ENCODE results near the gene ATG5. TPM values are rescaled to one million over a fixed set of nuclear protein-coding genes. Genes with fewer than 3 reads are reported as not detected.

ATG5 gene
- total RNA-seq, 1 donor from 2014 or later: 39.3 TPM

- Histone ChIP-seq H3K9me3 (ENCODE audit: insufficient read depth, low read depth, low read length) (no peaks in the 10 kb centered on the region), H3K36me3 (ENCODE audit: insufficient read depth, low read length) (peaks cover 12% of the 10 kb centered on the region), H2AFZ (ENCODE audit: low read depth, low read length) (no peak overlapping the region), H4K20me1 (ENCODE audit: insufficient read depth, low read length) (peaks cover 41% of the 10 kb centered on the region), H3K27ac (ENCODE audit: low read depth, low read length) (no peak overlapping the region), H3K4me1 (ENCODE audit: insufficient read depth, low read length) (no peaks in the 10 kb centered on the region), H3K79me2 (ENCODE audit: insufficient read depth, low read length) (peaks cover 84% of the 10 kb centered on the region), H3K9ac (ENCODE audit: low read length) (no peak overlapping the region), H3K27me3 (ENCODE audit: insufficient read depth, low read length) (no peaks in the 10 kb centered on the region), H3K4me3 (ENCODE audit: insufficient read depth, low read depth, low read length) (no peak overlapping the region), H3K4me2 (ENCODE audit: low read length) (no peak overlapping the region)
- no peak overlapping the region for H3K27ac Mint-ChIP-seq (ENCODE audit: unreplicated experiment)
- H3K27me3 Mint-ChIP-seq (ENCODE audit: low read depth, unreplicated experiment): no peaks in the 10 kb centered on the region
- no peaks in the 10 kb centered on the region for H3K9me3 Mint-ChIP-seq (ENCODE audit: unreplicated experiment)
- FAIRE-seq (no peak), DNase-seq (ENCODE audit: low read depth) (no peak)
- no peaks in the 10 kb centered on the region for H3K36me3 Mint-ChIP-seq (ENCODE audit: low read depth, unreplicated experiment)
- TF ChIP-seq EZH2 (IDR thresholded peaks at IDR 0.05; ENCODE audit: insufficient read depth, low read length) (no peak), CTCF (IDR thresholded peaks at IDR 0.05; ENCODE audit: insufficient read depth, low read depth, low read length) (no peak)
- H3K4me3 Mint-ChIP-seq (ENCODE audit: unreplicated experiment): no peak overlapping the region
- peaks cover 19% of the 10 kb centered on the region for H3K4me1 Mint-ChIP-seq (ENCODE audit: low read depth, unreplicated experiment)
Observed at GRCh38 chr6:106318061-106318460, 7.5 kb downstream of the ATG5 start.

- H3K27ac ChIP-seq (ENCODE audit: low read depth, low read length): no peak overlapping the region
- no peak overlapping the region for H2AFZ ChIP-seq (ENCODE audit: low read depth, low read length)
- peaks cover 12% of the 10 kb centered on the region for H3K36me3 ChIP-seq (ENCODE audit: insufficient read depth, low read length)
- no peaks in the 10 kb centered on the region for H3K9me3 ChIP-seq (ENCODE audit: insufficient read depth, low read depth, low read length)
- H3K27me3 Mint-ChIP-seq (ENCODE audit: low read depth, unreplicated experiment): no peaks in the 10 kb centered on the region
- no peak overlapping the region for H3K9ac ChIP-seq (ENCODE audit: low read length)
- no peaks in the 10 kb centered on the region for H3K4me1 ChIP-seq (ENCODE audit: insufficient read depth, low read length)
- H3K79me2 ChIP-seq (ENCODE audit: insufficient read depth, low read length): peaks cover 80% of the 10 kb centered on the region
- H3K9me3 Mint-ChIP-seq (ENCODE audit: unreplicated experiment): no peaks in the 10 kb centered on the region
- H3K4me2 ChIP-seq (ENCODE audit: low read length): no peak overlapping the region
- peaks cover 34% of the 10 kb centered on the region for H3K4me1 Mint-ChIP-seq (ENCODE audit: low read depth, unreplicated experiment)
- H3K4me3 Mint-ChIP-seq (ENCODE audit: unreplicated experiment): no peak overlapping the region
- TF ChIP-seq CTCF (IDR thresholded peaks at IDR 0.05; ENCODE audit: insufficient read depth, low read depth, low read length) (no peak), EZH2 (IDR thresholded peaks at IDR 0.05; ENCODE audit: insufficient read depth, low read length) (no peak)
- H4K20me1 ChIP-seq (ENCODE audit: insufficient read depth, low read length): peaks cover 47% of the 10 kb centered on the region
- DNase-seq (ENCODE audit: low read depth) (no peak), FAIRE-seq (no peak)
- H3K36me3 Mint-ChIP-seq (ENCODE audit: low read depth, unreplicated experiment): no peaks in the 10 kb centered on the region
- no peak overlapping the region for H3K4me3 ChIP-seq (ENCODE audit: insufficient read depth, low read depth, low read length)
- no peak overlapping the region for H3K27ac Mint-ChIP-seq (ENCODE audit: unreplicated experiment)
- H3K27me3 ChIP-seq (ENCODE audit: insufficient read depth, low read length): no peaks in the 10 kb centered on the region
Observed at GRCh38 chr6:106316375-106316766, 9.2 kb downstream of the ATG5 start.

- H2AFZ ChIP-seq (ENCODE audit: low read depth, low read length): no peak overlapping the region
- Mint-ChIP-seq H3K27me3 (ENCODE audit: low read depth, unreplicated experiment) (no peaks in the 10 kb centered on the region), H3K27ac (ENCODE audit: unreplicated experiment) (no peak overlapping the region), H3K4me3 (ENCODE audit: unreplicated experiment) (no peak overlapping the region), H3K9me3 (ENCODE audit: unreplicated experiment) (no peaks in the 10 kb centered on the region), H3K36me3 (ENCODE audit: low read depth, unreplicated experiment) (no peaks in the 10 kb centered on the region), H3K4me1 (ENCODE audit: low read depth, unreplicated experiment) (peaks cover 38% of the 10 kb centered on the region)
- no peak for FAIRE-seq
- H3K36me3 ChIP-seq (ENCODE audit: insufficient read depth, low read length): peaks cover 12% of the 10 kb centered on the region
- H3K4me2 ChIP-seq (ENCODE audit: low read length): no peak overlapping the region
- no peak overlapping the region for H3K4me3 ChIP-seq (ENCODE audit: insufficient read depth, low read depth, low read length)
- H4K20me1 ChIP-seq (ENCODE audit: insufficient read depth, low read length): peaks cover 51% of the 10 kb centered on the region
- no peaks in the 10 kb centered on the region for H3K4me1 ChIP-seq (ENCODE audit: insufficient read depth, low read length)
- TF ChIP-seq CTCF (IDR thresholded peaks at IDR 0.05; ENCODE audit: insufficient read depth, low read depth, low read length) (no peak), EZH2 (IDR thresholded peaks at IDR 0.05; ENCODE audit: insufficient read depth, low read length) (no peak)
- peaks cover 81% of the 10 kb centered on the region for H3K79me2 ChIP-seq (ENCODE audit: insufficient read depth, low read length)
- no peak overlapping the region for H3K27ac ChIP-seq (ENCODE audit: low read depth, low read length)
- no peak overlapping the region for H3K9ac ChIP-seq (ENCODE audit: low read length)
- H3K27me3 ChIP-seq (ENCODE audit: insufficient read depth, low read length): no peaks in the 10 kb centered on the region
- peak; percentile 12 for DNase-seq (ENCODE audit: low read depth)
- H3K9me3 ChIP-seq (ENCODE audit: insufficient read depth, low read depth, low read length): no peaks in the 10 kb centered on the region
Observed at GRCh38 chr6:106315765-106316374, 9.7 kb downstream of the ATG5 start.
